HG02798 (cell line): ENCODE results near the gene SLC4A2.

Source experiments
- ATAC-seq: cut with Tn5 transposase; IDR thresholded peaks from one replicate; pipeline ENCODE4 v1.9.1; 2021; ENCODE audit warnings: mild to moderate bottlenecking; ENCODE audit not compliant: unreplicated experiment, poor library complexity

SLC4A2 gene

DNA sequence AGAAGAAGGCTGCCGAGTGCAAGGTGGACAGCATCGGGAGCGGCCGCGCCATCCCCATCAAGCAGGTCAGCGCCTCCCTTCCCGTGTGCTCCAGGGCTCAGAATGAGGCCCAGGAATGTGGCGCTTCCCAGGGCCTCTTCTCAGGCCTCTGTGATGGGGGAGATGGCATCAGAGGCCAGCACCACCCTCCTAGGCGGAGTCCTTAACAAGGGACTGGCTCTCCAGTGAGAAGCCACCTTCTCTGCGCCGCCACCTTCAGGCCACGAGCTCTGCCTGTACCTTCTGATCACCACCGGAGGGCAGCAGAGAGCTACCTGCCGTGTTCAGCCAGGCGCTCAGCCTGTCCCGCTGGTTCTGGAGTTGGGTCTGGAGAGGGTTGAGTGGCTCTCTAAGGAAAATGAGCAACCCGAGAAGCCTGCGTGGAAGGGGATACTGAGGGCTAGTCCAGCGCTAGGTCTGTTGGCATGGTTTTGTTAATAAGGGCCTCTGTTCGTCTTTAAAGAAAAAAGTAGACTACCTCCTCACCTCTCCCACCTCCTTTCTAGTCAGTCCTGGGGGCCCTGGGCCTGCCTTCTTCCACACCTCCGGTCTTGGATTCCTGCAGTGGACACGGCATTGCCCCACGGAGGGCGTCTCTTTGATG lies 64.6 kb downstream of the SLC4A2 start:
- peak; percentile 88 for ATAC-seq

- no peak for ATAC-seq
Measured at GRCh38 chr7:151124481-151124880, 65.1 kb downstream of the SLC4A2 start.

DNA sequence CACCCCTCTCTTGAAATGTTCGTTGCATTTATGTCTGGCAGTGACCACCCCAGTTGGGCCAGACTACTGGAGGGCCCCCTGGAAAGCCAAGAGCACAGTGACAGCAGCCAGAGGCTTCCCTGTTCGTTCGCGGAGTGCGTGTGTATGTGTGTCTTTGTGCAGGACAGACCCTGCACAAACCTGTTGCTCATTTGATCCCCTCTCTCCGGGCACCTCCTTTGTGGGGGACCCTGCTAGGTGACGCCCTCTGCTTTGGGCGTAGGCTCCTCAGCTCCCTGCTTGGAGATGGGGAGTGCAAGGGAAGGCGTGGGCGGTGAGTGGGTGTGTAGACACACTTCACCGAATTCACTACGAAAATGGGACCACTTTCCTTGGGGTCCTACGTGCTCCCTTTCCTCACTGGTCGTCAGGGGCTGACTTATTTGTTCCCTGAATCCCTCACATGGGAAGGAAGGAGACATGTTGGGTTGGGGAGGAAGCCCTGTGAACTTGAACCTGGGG lies 65.6 kb downstream of the SLC4A2 start:
- no peak for ATAC-seq

GRCh38 chr7:151125470-151125845 lies 66.1 kb downstream of the SLC4A2 start:
- no peak for ATAC-seq

DNA sequence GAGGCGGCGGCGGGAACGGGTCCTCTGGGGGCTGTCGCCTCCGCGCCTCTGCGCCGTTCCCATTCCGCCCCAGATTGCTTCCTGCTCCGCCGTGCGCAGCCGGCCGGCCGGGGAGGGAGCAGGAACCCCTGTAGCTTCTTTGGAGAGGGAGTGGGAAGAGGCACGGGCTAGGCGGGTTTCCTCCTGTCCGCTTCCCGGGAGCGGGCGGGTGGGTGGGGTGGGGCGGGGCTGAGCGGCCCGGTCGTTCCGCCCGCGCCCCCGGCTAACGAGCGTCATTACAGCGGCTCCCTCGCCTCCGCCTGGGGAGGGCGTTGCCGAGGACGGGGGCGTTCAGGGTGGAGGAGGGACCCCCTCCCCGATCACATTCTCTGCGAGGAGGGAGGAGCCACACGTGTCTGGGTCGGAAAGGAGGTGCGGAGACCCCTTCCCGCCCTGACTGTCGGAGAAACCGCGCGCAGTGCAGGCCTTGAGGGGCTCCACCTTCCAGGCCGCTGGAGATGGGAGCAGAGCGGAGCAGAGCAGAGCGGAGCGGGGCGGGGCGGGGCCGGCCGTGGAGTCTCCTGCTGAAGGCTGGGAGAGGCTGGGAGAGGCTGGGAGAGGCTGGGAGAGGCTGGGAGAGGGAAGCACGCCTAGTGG lies 66.6 kb downstream of the SLC4A2 start:
- ATAC-seq, result no peak
